GM12878 (cell line): Measurements from ENCODE around the gene NT5C3A. TPM values are rescaled to one million over a fixed set of nuclear protein-coding genes. Genes with fewer than 3 reads are reported as not detected.
A peak's percentile ranks its signal among the peaks of the same experiment; 100 is the strongest.

Experiments
- ATAC-seq: fragments of 200-7000 bp; cut with Tn5 transposase; 3 replicates; pipeline ENCODE4 v1.9.1; 2020; ENCODE audit warnings: mild to moderate bottlenecking, moderate library complexity
- BruUV-seq: library from RNA; stranded (reverse); fragments of 400-500 nt; replicated peaks from 2 replicates; lab custom pipeline; 2021; lab: Mats Ljungman, UMichigan
- CTCF ChIA-PET: fragments of 300-600 bp; sonication (Branson Sonifier 250); formaldehyde crosslinking; extraction: SDS; loops from one replicate; lab custom pipeline; 2021; ENCODE audit warnings: inconsistent platforms; lab: Yijun Ruan, JAX
- POLR2A ChIA-PET: fragments of 350-600 bp; formaldehyde crosslinking; extraction: SDS; loops from one replicate; lab custom pipeline; 2021; ENCODE audit warnings: inconsistent platforms; lab: Charles Lee
- RAD21 ChIA-PET: fragments of 300-600 bp; sonication (Branson Sonifier 250); formaldehyde crosslinking; loops from one replicate; lab custom pipeline; 2023; ENCODE audit warnings: antibody characterized with exemption; ENCODE audit not compliant: unreplicated experiment; lab: Charles Lee
- SMC1A ChIA-PET: fragments of 300-600 bp; sonication (Branson Sonifier 250); formaldehyde crosslinking; loops from one replicate; lab custom pipeline; 2023; ENCODE audit not compliant: unreplicated experiment, uncharacterized antibody; lab: Charles Lee
- DNase-seq: peaks from one replicate; pipeline ENCODE4 v3.0.0-alpha.2; 2011; ENCODE audit warnings: low read depth, low spot score
- FAIRE-seq: peaks from 3 replicates; lab custom pipeline; 2011; peaks lifted over from hg19 to GRCh38; lab: Jason Lieb, UNC
- H2AFZ ChIP-seq: 2 replicates; pipeline ENCODE4 v1.6.0; 2011; ENCODE audit warnings: low read depth, low read length, control low read depth; ENCODE audit not compliant: control insufficient read depth
- H3K27ac ChIP-seq: 2 replicates; pipeline ENCODE4 v1.5.1; 2011; ENCODE audit warnings: control low read depth; ENCODE audit not compliant: control insufficient read depth, insufficient read depth
- H3K27me3 ChIP-seq, 2 experiments: replicated peaks in 1 of 2; 2 replicates each; pipeline versions ENCODE4 v1.6.0 to v1.6.1; 2011; ENCODE audit warnings: low read length in 1 of 2; ENCODE audit not compliant: control insufficient read depth in 2 of 2, insufficient read depth in 2 of 2
- H3K36me3 ChIP-seq, 2 experiments: 2 replicates each; pipeline ENCODE4 v1.5.1; 2011; ENCODE audit warnings: low read length in 1 of 2; ENCODE audit not compliant: control insufficient read depth in 2 of 2, insufficient read depth in 2 of 2
- H3K4me1 ChIP-seq: 2 replicates; pipeline ENCODE4 v1.6.1; 2011; ENCODE audit warnings: mild to moderate bottlenecking, low read length, moderate library complexity, mixed read lengths; ENCODE audit not compliant: control insufficient read depth, insufficient read depth
- H3K4me2 ChIP-seq: 2 replicates; pipeline ENCODE4 v1.6.0; 2011; ENCODE audit warnings: control low read depth; ENCODE audit not compliant: control insufficient read depth, insufficient read depth
- H3K4me3 ChIP-seq: fragments of 200-600 bp; sonication (generic); 2 replicates; pipeline ENCODE4 v1.5.1; 2016
- H3K79me2 ChIP-seq: 2 replicates; pipeline ENCODE4 v1.6.0; 2011; ENCODE audit warnings: low read length; ENCODE audit not compliant: control insufficient read depth, insufficient read depth
- H3K9ac ChIP-seq: 2 replicates; pipeline ENCODE4 v1.8.0; 2011; ENCODE audit warnings: low read length, control low read depth, mixed read lengths; ENCODE audit not compliant: control insufficient read depth, insufficient read depth
- H3K9me3 ChIP-seq: replicated peaks from 3 replicates; pipeline ENCODE4 v1.5.1; 2011; ENCODE audit warnings: mild to moderate bottlenecking, low read length; ENCODE audit not compliant: control insufficient read depth, insufficient read depth
- H4K20me1 ChIP-seq: 2 replicates; pipeline ENCODE4 v1.6.0; 2011; ENCODE audit not compliant: control insufficient read depth, insufficient read depth
- CEBPB ChIP-seq, 2 experiments: fragments of 150-350 bp in 1 of 2; IDR thresholded peaks; 2 replicates each; pipeline ENCODE4 v1.6.1; 2012 to 2014; ENCODE audit warnings: low read depth in 2 of 2, low read length in 2 of 2, borderline replicate concordance in 1 of 2, inconsistent platforms in 1 of 2
- CHD2 ChIP-seq: IDR thresholded peaks from 2 replicates; pipeline ENCODE4 v1.6.1; 2011; ENCODE audit warnings: low read depth, low read length, improper control_type of control experiment, borderline replicate concordance
- EGR1 ChIP-seq, 2 experiments: IDR thresholded peaks; 1 replicate in 1 of 2; 2 replicates in 1 of 2; pipeline ENCODE4 v1.6.1; 2011 to 2012; ENCODE audit warnings: low read depth in 2 of 2, low read length in 2 of 2, borderline replicate concordance in 1 of 2, mild to moderate bottlenecking in 1 of 2, moderate library complexity in 1 of 2
- IKZF2 ChIP-seq, 2 experiments: fragments of 450-650 bp; IDR thresholded peaks; 2 replicates each; pipeline ENCODE4 v1.6.1; 2017; ENCODE audit warnings: mild to moderate bottlenecking in 2 of 2, moderate library complexity in 2 of 2
- IRF4 ChIP-seq: IDR thresholded peaks from 2 replicates; pipeline ENCODE4 v1.6.1; 2011; ENCODE audit warnings: low read depth, low read length
- MXI1 ChIP-seq: fragments of 150-350 bp; IDR thresholded peaks from 2 replicates; pipeline ENCODE4 v1.6.1; 2011; ENCODE audit warnings: low read depth, mild to moderate bottlenecking, inconsistent platforms, low read length, improper control_type of control experiment
- MYB ChIP-seq: fragments of 150-350 bp; IDR thresholded peaks from 2 replicates; pipeline ENCODE4 v1.6.1; 2014; ENCODE audit warnings: mild to moderate bottlenecking, low read depth, low read length, borderline replicate concordance
- POLR2AphosphoS2 ChIP-seq: IDR thresholded peaks from 2 replicates; pipeline ENCODE4 v1.6.1; 2011; ENCODE audit warnings: low read depth, mild to moderate bottlenecking, low read length, improper control_type of control experiment, moderate library complexity
- POLR2AphosphoS5 ChIP-seq: IDR thresholded peaks from 2 replicates; pipeline ENCODE4 v1.6.1; 2011; ENCODE audit warnings: mild to moderate bottlenecking, low read length, inconsistent platforms
- POU2F2 ChIP-seq: IDR thresholded peaks from 3 replicates; pipeline ENCODE4 v1.6.1; 2011; ENCODE audit warnings: low read depth, mild to moderate bottlenecking, low read length, borderline replicate concordance
- RAD21 ChIP-seq: IDR thresholded peaks from 2 replicates; pipeline ENCODE4 v1.6.1; 2011; ENCODE audit warnings: mild to moderate bottlenecking, low read depth, low read length, moderate library complexity; ENCODE audit not compliant: insufficient read depth
- RB1 ChIP-seq: fragments of 450-650 bp; formaldehyde crosslinking; IDR thresholded peaks from 2 replicates; pipeline ENCODE4 v1.6.1; 2017; ENCODE audit warnings: mild to moderate bottlenecking, borderline replicate concordance
- RCOR1 ChIP-seq: conservative IDR thresholded peaks from 2 replicates; pipeline ENCODE4 v1.6.1; 2012; ENCODE audit warnings: low read depth, low read length, improper control_type of control experiment
- SKIL ChIP-seq: fragments of 450-650 bp; IDR thresholded peaks from 2 replicates; pipeline ENCODE4 v1.6.1; 2017; ENCODE audit warnings: mild to moderate bottlenecking, low read depth, inconsistent platforms; ENCODE audit not compliant: poor library complexity, severe bottlenecking
- SMAD5 ChIP-seq: IDR thresholded peaks from 2 replicates; pipeline ENCODE4 v1.6.1; 2016; ENCODE audit warnings: antibody characterized with exemption, low read depth
- SUPT20H ChIP-seq: IDR thresholded peaks from 2 replicates; pipeline ENCODE4 v1.6.1; 2011; ENCODE audit warnings: low read depth, mild to moderate bottlenecking, low read length, moderate library complexity, borderline replicate concordance; ENCODE audit not compliant: control insufficient read depth
- SUZ12 ChIP-seq: fragments of 200-600 bp; sonication (generic); IDR thresholded peaks from one replicate; pipeline ENCODE4 v1.6.1; 2018; ENCODE audit warnings: antibody characterized with exemption, mild to moderate bottlenecking; ENCODE audit not compliant: unreplicated experiment
- ZBED1 ChIP-seq: IDR thresholded peaks from 2 replicates; pipeline ENCODE4 v1.6.1; 2016; ENCODE audit warnings: borderline replicate concordance
- ZNF622 ChIP-seq: fragments of 450-650 bp; IDR thresholded peaks from 2 replicates; pipeline ENCODE4 v1.6.1; 2017; ENCODE audit warnings: mild to moderate bottlenecking, inconsistent platforms
- ZSCAN29 ChIP-seq: fragments of 450-650 bp; IDR thresholded peaks from 2 replicates; pipeline ENCODE4 v1.6.1; 2017; ENCODE audit warnings: mild to moderate bottlenecking, moderate library complexity
- WGBS: methylation state at CpG from one replicate; pipeline ENCODE4 v1.1.6; 2016; ENCODE audit warnings: low lambda C conversion rate; ENCODE audit not compliant: insufficient replicate concordance, insufficient coverage; ENCODE audit errors: missing lambda C conversion rate; 5-methylcytosine and 5-hydroxymethylcytosine counted together
- in situ Hi-C: fragments of 300-500 bp; cut with MboI; formaldehyde crosslinking; loops from 9 replicates; pipeline ENCODE4 v1.14.3; 2018; ENCODE audit warnings: mixed read lengths
- intact Hi-C: fragments of 100-400 bp; cut with micrococcal nuclease; formaldehyde crosslinking; loops from one replicate; pipeline ENCODE4 v1.14.2; 2022; ENCODE audit not compliant: unreplicated experiment
- polyA plus RNA-seq, 11 experiments: library from polyadenylated mRNA; depleted of rRNA in 4 of 11; unstranded in 6 of 11; stranded (reverse) in 5 of 11; fragments of >200 nt; fragmentation: Nextera tagmentation in 4 of 11; fragmentation: Illumina TruSeq in 1 of 11; extraction: Ambion mirVana in 4 of 11; extraction: Trizol in 1 of 11; gene quantifications; 1 replicate in 1 of 11; 2 replicates in 10 of 11; pipeline versions ENCODE4 v1.2.1 to v1.2.3, GENCODE V29; 2011 to 2016; ENCODE audit warnings: inconsistent platforms in 2 of 11, missing spikeins in 2 of 11, low read depth in 1 of 11
- total RNA-seq, 4 experiments: library from RNA; depleted of rRNA in 3 of 4; stranded (reverse); fragments of >200 nt in 3 of 4; fragmentation: Illumina TruSeq in 1 of 4; extraction: Trizol in 1 of 4; gene quantifications; 2 replicates each; pipeline versions ENCODE4 v1.2.1 to v1.2.3, GENCODE V29; 2013 to 2021

NT5C3A gene
- total and polyA plus RNA-seq, 10 of the 15 experiments (the other 5 are each of a cell fraction or from before 2014, with no cell fraction given) = 53.0 to 111 (median 71.4) TPM

- Histone ChIP-seq H3K36me3 (peaks cover 0 to 1% of the 10 kb centered on the region in 2 experiments; a peak in 2 of 4 replicates), H3K4me1 (peaks cover 5% of the 10 kb centered on the region; the same call in 1 of the 2 replicates), H3K27me3 (no peaks in the 10 kb centered on the region), H3K9me3 (peaks cover under 1% of the 10 kb centered on the region; the same call in 2 of the 3 replicates), H2AFZ (no peak overlapping the region), H3K79me2 (peaks cover 89% of the 10 kb centered on the region), H3K9ac (peak overlapping the region; percentile 73; the same call in 1 of the 2 replicates), H3K27ac (peak overlapping the region; percentile 71; the same call in 1 of the 2 replicates), H3K4me2 (peak overlapping the region; percentile 80), H4K20me1 (0 out of 2 replicates have a peak, but pooled peaks cover 2% of the 10 kb centered on the region), H3K4me3 (peak overlapping the region; percentile 77)
- ChIA-PET RAD21 (interaction anchor here (1.0 to 4.6 kb wide), 8 partner anchors 8 to 194 kb away, joined by 3 to 29 read pairs (median 10); partner anchors contain the start of genes KBTBD2, NT5C3A and RP9), CTCF (interaction anchor here (0.6 to 4.9 kb wide), 11 partner anchors 8 to 240 kb away, joined by 3 to 33 read pairs (median 5); partner anchors contain the start of gene RP9), POLR2A (interaction anchor here (0.6 to 3.2 kb wide), 6 partner anchors 13 to 151 kb away, joined by 3 to 30 read pairs (median 4); partner anchors contain the start of genes KBTBD2 and NT5C3A), SMC1A (interaction anchor here (0.7 to 3.2 kb wide), 15 partner anchors 8 to 1653 kb away, joined by 3 to 31 read pairs (median 5); partner anchors contain the start of genes KBTBD2, NT5C3A and RP9)
- 6% methylated on average over 9 of the region's 9 CpGs for WGBS
- ATAC-seq (peak; percentile 93), DNase-seq (peak; percentile 89), FAIRE-seq (peak; percentile 97)
- intact Hi-C loops (no loop called here), in situ Hi-C loops (no loop called here)
- no TSS peak for BruUV-seq
- TF ChIP-seq EGR1 (IDR thresholded peaks at IDR 0.05; ENCODE audit: borderline replicate concordance in 1 of 2, low read depth in 2 of 2, low read length in 2 of 2) = no peak
- TF ChIP-seq SUZ12 = no peak
- no peak for TF ChIP-seq RB1
- TF ChIP-seq CEBPB (IDR thresholded peaks at IDR 0.05; ENCODE audit: borderline replicate concordance in 1 of 2, low read depth in 2 of 2, low read length in 2 of 2) = no peak
- peak; percentile 99 for TF ChIP-seq POLR2AphosphoS5
- TF ChIP-seq ZBED1 = 0 out of 2 replicates have a peak, but pooled peaks have one; percentile 15
- no peak for TF ChIP-seq CHD2
- TF ChIP-seq SKIL = no peak
- no peak for TF ChIP-seq RAD21
- TF ChIP-seq SUPT20H = no peak
- peak; percentile 43; the same call in 1 of the 2 replicates for TF ChIP-seq MXI1
- TF ChIP-seq IRF4 = no peak
- peak; percentile 81 for TF ChIP-seq SMAD5
- peak; percentile 55; the same call in 1 of the 2 replicates for TF ChIP-seq POLR2AphosphoS2
- TF ChIP-seq IKZF2 (IDR thresholded peaks at IDR 0.05) = no peak
- no peak for TF ChIP-seq ZNF622
- TF ChIP-seq RCOR1 = no peak
- TF ChIP-seq POU2F2 = peak; percentile 82
- no peak for TF ChIP-seq ZSCAN29
- TF ChIP-seq MYB = no peak
These were observed 21.6 kb downstream of the NT5C3A start for GRCh38 chr7:33040803-33041516.
